NCI-H1436 treated with DMSO at 0.1 percent for 48 hours (cell line): Measurements from ENCODE around the gene ANKRD36C.
"Not testable (repeated sequence)": the region's sequence is repeated elsewhere in the genome, so short reads cannot be mapped to it uniquely, and the experiment has no call there.

Experiments
- DNase-seq: peaks from one replicate; lab custom pipeline; 2025; lab: John Stamatoyannopoulos, UW

Gene ANKRD36C

DNA sequence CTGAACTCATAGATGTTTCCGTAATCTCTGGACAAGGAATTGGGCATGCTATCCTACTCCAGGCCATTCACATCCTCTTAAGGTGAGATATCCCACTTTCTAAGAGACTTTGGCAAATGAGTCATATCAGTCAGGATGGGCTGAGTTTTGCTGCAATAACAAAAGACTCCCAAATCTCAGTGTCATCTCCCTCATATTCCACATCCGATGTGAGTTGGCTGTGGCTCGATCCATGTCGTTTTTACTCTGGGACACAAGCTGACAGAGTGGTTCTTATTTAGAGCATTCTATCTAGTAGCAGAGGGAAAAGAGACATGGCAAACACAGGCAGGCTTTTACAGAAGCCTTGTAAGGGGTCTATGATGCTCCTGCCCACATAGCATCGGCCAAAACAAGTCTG, 14.6 kb upstream of the ANKRD36C start:
- DNase-seq = not testable (repeated sequence)

DNA sequence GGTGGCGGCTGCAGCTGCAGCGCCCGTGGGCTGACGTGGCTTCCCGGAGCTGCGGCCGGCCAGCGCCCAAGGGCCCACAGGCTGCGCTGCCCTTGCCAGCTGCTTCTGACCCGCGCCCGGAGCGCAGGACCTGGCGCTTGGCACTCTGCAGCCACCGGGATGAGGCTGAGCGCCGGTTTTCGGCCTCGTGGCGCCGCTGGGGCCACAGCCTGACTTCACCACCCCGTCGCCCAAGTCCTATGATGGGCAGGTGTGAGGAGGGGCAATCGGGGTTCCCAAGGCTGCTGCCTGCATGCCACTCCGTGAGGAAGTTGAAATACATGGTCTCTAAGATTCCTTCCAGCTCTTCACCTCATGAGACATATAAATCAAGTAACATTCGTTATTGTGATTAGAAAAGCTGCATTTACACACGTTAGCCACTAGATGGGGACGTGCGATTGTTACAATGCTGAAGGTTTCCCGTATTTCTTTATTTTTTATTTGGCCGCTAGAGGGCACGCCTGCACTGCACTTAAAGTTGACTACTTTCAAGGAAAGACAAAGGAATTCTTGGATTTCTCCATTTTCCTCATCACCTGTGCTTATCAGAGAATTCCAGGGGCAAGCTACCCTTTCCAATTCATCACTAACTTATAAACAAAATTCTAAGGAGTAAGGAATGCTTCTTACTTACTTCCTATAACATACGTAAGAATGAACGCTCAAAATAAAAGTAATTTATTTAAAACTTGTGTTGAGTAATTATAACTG, 1.1 kb upstream of the ANKRD36C start:
- DNase-seq = not testable (repeated sequence)

DNA sequence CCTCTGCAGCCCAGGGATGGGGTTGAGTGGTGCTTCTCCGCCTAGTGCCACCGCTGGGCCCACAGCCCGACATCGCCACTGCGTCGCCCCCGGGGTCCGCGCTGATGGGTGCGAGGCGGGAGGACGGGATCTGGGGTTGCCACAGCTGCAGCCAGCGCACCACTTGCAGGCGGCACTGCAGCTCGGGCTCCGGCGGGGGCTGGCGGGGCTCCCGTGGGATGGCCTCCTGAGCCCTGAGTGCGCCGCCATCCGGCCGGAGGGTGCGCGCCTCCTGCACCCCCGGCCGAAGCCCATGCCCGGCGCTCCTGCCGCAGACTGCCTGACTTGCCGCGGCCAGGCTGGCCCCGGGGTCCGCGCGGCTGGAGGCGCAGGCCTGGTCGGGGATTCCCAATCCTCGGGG, 478 bp upstream of the ANKRD36C start:
- not testable (repeated sequence) for DNase-seq

DNA sequence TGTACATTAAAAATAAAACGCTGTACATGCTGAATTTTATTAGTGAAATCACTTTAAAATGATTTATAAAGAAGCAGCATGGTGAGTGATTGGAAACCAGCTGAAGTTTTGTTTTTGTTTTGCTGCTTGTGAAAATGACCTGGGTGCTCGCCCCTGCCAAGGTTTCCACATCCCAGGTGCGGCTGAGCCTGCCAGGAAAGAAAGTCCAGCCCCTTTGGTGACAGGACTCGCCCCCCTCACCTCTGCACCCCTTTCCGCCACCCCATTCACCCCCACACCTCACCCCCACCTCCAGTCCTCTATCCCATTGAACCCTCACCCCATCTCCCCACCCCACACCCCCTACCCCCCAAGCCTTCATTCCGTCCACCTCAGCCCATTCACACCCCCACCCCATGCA, 740 bp downstream of the ANKRD36C start:
- not testable (repeated sequence) for DNase-seq

DNA sequence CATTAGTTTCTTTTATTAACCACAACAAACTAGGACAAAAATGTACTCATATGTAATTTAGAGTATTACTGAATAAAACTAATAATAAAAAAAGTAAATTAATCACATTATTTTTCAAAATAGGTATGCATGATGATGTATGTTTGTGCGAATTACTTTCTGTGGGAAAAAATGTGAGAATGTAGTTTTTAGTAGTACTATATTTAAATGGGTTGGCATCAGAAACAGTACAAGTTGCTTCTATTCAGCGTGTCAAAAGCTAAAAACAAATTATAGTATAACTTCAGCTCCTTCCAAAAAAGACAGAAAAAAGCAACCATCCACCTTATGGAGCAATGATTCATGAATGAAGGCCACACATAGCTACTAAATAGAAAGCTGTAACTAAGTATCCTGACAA, 40.0 kb downstream of the ANKRD36C start:
- not testable (repeated sequence) for DNase-seq

DNA sequence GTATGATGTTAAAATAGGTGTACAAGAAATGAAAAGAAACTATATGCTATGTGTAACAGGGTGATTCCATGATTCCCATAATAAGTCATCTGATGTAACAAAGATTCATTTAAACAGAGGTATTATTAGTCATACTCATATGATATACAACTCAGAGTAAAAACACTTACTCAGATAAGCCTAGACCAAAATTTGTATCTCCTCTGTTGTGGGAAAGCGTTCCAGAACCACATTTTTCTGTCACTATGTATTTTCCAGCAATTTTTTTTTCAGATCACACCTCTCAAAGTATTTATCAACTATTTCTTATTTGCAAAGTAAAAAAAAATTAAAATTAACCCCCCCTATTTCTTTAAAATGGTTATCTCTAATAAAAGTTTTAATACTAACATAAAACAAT, 43.6 kb downstream of the ANKRD36C start:
- DNase-seq = not testable (repeated sequence)

DNA sequence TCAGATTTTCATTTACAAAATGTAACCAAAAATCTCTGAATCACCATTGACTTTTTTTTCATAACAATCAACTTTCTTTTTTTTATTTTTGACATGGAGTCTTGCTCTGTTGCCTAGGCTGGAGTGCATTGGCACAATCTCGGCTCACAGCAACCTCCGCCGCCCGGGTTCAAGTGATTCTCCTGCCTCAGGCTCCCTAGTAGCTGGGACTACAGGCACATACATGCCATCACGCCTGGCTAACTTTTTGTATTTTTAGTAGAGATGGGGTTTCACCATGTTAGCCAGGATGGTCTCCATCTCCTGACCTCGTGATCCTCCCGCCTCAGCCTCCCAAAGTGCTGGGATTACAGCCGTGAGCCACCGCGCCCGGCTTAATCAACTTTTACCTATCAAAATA, 51.7 kb downstream of the ANKRD36C start:
- not testable (repeated sequence) for DNase-seq

DNA sequence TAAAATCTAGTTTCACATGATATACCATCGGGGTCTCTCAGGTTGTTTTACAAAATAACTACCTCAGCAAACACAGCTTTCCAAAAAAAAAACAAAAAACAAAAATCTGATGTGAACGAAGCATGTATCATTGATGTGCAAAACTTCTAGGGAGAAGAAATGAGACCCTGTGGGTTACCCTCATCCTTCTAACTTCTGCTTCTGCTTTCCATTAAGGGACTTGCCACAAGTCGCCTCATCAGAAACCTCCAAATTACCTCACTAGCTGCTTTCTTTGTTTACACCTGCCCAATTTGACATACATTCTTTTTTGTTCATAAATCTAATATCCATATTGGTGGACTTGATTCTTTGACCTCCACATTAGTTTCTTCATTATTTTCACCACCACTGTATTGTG, 60.9 kb downstream of the ANKRD36C start:
- DNase-seq = not testable (repeated sequence)

DNA sequence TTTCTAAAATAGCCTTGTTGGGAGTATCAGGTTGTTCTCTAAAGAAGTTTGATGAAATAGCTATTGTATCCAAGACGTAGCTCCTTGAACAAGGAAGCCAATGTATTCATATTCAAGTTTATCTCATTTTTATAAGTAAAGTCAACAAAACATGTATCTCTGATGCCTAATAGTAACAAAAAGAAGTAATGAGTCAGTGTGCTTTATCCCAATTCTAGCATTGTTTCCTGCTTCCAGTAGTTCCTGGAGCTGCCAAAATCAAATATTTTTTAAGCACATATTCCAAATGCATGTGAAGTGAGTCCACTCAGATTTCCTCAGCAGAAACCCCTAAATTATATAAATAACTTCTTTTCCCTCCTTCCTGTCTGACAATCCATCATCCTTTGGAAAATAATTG, 74.6 kb downstream of the ANKRD36C start:
- DNase-seq = not testable (repeated sequence)

DNA sequence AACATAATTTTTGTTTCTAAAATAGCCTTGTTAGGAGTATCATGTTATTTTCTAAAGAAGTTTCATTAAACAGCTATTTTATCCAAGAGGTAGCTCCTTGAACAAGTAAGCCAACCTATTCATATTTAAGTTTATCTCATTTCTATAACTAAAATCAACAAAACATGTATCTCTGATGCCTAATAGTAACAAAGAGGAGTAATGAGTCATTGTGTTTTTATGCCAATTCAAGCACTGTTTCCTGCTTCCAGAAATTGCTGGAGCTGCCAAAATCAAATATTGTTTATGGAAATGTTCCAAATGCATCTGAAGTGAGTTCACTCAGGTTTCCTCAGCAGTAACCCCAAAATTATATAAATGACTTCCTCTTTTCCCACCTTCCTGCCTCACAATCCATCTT, 76.5 kb downstream of the ANKRD36C start:
- not testable (repeated sequence) for DNase-seq

DNA sequence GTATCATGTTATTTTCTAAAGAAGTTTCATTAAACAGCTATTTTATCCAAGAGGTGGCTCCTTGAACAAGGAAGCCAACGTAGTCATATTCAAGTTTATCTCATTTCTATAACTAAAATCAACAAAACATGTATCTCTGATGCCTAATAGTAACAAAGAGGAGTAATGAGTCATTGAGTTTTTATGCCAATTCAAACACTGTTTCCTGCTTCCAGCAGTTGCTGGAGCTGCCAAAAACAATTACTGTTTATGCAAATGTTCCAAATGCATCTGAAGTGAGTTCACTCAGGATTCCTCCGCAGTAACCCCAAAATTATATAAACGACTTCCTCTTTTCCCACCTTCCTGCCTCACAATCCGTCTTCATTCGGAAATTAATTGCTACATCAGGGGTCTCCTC, 80.2 kb downstream of the ANKRD36C start:
- DNase-seq = not testable (repeated sequence)

DNA sequence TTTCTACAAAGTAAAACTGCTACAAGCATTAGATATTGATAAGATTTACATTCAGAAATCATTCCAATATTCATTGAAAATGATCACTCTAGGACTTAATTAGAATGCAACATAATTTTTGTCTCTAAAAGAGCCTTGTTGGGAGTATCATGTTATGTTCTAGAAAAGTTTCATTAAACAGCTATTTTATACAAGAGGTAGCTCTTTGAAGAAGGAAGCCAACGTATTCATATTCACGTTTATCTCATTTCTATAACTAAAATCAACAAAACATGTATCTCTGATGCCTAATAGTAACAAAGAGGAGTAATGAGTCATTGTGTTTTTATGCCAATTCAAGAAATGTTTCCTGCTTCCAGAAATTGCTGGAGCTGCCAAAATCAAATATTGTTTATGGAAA, 97.2 kb downstream of the ANKRD36C start:
- DNase-seq = not testable (repeated sequence)

DNA sequence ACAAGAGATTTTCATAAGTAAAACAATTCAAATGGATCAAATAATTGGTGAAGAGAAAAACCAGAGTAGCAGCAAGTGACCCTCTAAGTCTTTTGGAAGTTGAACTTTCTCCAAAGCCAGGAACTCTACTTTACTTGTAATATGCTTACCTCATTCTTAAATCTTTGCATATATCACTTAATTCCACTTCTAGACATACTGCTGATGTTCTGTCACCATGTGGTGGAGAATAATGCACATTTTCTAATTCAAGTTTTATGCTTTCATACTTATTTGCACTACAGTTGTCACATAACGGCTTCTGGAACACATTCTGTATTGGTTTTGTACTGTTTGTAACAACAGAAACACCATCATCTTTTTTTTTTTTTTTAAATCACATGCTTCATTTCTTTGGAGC, 123.7 kb downstream of the ANKRD36C start:
- DNase-seq = not testable (repeated sequence)

DNA sequence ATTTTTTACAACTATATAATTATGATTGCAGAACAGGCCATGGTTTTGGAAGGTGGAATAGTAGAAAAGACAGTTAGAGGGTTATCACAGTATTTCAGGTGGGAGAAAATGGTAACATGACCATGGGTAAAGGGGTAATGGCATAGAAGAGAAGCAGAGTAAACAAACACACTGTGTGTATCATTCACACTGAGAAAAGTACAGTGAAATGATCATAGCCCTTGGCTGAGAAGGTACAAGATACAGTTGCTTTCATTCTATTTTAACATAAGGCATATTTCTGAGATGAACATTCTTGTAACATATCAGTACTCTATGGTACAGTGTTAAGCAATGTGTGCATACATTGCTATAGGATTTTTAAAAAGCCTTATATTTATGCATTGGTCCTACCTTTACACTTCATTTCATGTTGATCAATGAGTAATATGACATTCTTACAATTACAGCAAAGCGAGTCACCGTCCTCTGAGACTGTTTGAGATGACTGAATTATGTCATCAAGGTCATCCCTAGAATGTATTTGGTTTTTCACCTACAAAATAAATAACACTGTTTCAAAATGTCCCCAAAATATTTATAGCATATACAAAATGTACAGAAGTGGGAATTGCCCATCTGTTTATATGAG, 124.5 kb downstream of the ANKRD36C start:
- not testable (repeated sequence) for DNase-seq

DNA sequence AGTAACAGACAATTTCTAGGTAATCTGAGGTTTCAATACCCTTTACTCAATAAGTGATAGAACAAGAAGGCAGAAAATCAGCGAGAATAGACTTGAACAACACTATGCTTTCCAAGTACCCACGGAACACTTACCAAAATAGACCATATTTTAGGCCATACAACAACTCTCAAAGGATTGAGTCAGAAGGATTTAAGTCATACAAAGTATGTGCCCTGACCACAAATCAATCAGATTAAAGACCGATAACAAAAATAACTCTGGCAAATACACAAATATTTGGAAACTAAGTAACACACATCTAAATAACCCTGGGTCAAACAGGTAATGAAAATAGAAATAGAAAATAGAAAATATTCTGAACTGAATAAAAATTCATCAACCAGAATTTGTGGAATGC, 129.5 kb downstream of the ANKRD36C start:
- not testable (repeated sequence) for DNase-seq

DNA sequence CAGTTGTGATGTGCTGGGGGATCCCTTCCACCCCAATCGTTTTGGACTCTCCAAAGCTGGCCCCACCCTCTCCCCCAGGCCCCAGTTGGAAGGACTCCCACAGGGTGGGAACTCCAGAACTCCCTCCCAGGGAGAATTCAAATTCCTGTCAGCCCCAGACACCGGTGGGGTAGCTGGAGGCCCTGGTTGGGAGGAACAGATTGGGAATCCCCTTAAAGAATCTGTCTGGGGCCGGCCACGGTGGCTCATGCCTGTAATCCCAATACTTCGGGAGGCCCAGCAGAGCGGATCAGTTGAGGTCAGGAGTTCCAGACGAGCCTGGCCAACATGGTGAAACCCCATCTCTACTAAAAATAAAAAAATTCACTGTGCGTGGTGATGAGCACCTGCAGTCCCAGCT, 155.5 kb downstream of the ANKRD36C start:
- no peak for DNase-seq

DNA sequence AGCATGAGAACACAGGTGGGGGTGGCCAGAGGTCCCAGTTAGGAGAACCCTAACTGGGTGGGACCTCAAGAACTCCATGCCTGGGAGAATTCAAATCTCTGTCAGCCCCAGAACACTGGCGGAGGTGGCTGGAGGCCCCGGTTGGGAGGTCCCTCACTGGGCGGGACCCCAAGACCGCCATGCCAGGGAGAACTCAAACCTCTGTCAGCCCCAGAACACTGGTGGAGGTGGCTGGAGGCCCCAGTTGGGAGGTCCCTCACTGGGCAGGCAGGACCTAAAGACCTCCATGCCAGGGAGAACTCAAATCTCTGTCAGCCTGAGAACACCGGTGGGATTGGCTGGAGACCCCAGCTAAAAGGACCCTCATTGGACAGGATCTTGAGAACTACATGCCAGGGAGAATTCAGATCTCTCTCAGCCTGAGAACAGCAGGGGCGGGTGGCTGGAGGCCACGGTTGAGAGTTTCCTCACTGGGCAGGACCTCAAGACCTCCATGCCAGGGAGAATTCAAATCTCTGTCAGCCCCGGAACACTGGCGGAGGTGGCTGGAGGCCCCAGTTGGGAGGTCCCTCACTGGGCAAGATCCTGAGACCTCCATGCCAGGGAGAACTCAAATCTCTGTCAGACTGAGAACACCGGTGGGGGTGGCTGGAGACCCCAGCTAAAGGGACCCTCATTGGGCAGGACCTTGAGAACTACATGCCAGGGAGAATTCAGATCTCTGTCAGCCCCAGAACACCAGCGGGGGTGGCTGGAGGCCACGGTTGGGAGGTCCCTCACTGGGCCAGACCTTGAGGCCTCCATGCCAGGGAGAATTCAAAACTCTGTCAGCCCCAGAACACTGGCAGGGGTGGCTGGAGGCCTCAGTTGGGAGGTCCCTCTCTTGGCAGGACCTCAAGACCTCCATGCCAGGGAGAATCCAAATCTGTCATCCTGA, 157.3 kb downstream of the ANKRD36C start:
- DNase-seq = not testable (repeated sequence)

DNA sequence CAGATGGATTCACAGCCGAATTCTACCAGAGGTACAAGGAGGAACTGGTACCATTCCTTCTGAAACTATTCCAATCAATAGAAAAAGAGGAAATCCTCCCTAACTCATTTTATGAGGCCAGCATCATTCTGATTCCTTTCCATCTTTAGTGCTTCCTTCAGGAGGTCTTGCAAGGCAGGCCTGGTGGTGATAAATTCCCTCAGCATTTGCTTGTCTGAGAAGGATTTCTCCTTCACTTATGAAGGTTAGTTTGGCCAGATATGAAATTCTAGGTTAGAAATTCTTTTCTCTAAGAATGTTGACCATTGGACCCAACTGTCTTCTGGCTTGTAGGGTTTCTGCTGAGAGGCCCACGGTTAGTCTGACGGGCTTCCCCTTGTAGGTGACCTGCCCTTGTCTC, 167.4 kb downstream of the ANKRD36C start:
- DNase-seq = not testable (repeated sequence)

DNA sequence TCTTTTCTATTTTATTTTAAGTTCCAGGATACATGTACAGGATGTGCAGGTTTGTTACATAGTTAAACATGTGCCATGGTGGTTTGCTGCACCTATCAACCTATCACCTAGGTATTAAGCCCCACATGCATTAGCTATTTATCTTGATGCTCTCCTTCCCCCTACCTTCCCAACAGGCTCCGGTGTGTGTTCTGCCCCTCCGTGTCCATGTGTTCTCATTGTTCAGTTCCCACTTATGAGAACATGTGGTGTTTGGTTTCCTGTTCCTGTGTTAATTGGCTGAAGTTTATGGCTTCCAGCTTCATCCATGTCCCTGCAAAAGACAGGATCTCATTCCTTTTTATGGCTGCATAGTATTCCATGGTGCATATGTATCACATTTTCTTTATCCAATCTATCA, 174.1 kb downstream of the ANKRD36C start:
- DNase-seq = not testable (repeated sequence)

DNA sequence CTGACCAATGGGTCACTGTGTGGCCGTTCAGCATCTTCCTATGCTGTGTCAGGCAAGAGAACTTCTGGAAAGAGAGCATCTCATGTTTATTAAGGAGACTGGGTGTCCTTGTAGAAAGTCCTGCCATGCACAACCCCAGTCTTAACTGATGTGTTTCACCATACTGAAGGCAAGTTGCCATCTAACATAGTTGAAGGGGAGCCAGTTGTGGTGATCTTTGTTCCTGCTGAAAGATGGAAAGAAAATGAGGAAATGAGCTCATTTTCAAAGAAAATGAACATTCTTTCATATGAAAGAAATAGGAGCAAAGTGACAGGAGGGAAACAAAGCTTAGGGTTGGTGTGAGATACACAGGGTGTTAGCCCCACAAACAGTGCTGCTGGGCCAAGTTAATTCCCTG, 178.3 kb downstream of the ANKRD36C start:
- DNase-seq = not testable (repeated sequence)

DNA sequence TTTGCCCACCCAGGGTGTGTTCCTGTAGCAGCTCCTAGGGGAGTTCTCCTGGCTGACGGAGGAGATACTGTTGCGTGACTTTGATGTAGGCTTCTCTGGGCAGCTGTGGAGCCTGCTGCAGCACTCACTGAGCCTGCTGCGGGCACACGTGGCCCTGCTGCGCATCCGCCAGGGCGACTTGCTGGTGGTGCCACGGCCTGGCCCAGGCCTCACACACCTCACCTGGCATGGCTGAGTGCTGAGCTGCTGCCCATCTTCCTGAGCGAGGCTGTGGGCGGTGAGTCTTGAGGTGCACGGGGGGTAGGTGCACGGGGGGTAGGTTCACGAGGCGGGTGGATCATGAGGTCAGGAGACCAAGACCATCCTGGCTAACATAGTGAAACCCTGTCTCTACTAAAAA, 191.7 kb downstream of the ANKRD36C start:
- DNase-seq = no peak

DNA sequence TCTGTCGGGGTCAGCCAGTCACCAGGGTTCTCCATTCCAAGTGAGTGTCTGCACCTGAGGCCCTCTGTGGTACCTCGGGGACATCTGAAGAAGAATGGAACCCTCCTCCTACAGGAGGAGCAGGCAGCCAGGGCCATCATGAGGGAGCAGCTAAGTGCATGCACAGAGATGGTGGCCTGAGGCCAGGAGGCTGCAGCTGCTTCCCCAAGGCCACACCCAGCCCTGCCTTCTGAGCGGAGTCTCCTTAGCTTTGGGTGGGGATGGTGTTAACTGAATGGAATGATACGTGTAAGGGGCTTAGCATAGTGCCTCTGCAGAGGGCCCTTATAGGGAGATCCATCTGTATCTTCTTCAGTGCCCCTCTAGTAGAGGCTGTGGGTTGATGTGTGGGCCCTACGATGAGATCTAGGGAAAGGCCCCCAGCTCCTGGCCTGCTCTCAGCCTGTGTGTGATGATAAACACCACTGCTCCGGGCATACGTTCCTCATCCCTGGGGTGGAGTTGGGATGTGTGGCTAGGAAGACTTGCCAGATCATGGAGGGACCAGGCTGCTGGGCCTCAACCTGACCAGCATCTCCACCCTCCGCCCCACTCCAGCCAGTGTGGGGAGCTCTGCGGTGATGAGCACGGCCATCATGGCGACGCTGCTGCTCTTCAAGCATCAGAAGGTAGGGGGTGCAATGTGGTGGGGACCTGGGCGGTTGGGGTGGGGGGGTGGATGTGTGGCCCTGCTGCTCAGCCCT, 192.3 kb downstream of the ANKRD36C start:
- not testable (repeated sequence) for DNase-seq
